ENCODE measurements around the gene ELOVL7. TPM values are rescaled to one million over a fixed set of nuclear protein-coding genes. Genes with fewer than 3 reads are reported as not detected.

ELOVL7 gene
- total and polyA plus RNA-seq, 2 of the 8 experiments (the other 6 are each of a cell fraction or from before 2014, with no cell fraction given) = 3.1 to 5.1 TPM

DNA sequence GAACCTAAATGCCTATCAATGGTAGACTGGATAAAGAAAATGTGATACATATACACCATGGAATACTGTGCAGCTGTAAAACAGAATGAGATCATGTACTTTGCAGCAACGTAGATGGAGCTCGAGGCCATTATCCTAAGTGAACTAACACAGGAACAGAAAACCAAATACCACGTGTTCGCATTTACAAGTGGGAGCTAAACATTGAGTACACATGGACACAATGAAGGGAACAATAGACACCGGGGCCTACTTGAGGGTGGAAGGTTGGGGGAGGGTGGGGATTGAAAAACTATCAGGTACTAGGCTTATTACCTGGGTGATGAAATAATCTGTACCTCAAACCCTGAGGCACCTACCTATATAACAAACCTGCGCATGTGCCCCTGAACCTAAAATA lies 121.7 kb downstream of the ELOVL7 start:
- FAIRE-seq (no peak), DNase-seq (ENCODE audit: low read depth in 1 of 2, low spot score in 2 of 2) (no peak)
- H4K5ac ChIP-seq (ENCODE audit: insufficient read length, low read depth, low read length) = no peak overlapping the region
- POLR2A ChIA-PET (ENCODE audit: partially characterized antibody) = no interaction called here
- no peak overlapping the region for H2BK20ac ChIP-seq (ENCODE audit: low read length)
- no peak overlapping the region for H3K4me2 ChIP-seq (ENCODE audit: insufficient read depth in 1 of 2, low read depth in 2 of 2, low read length in 2 of 2)
- no peaks in the 10 kb centered on the region for H4K20me1 ChIP-seq (replicated peaks in 1 of 2; ENCODE audit: control insufficient read depth in 1 of 2, insufficient read depth in 2 of 2, low read length in 2 of 2)
- no peak overlapping the region for H3K14ac ChIP-seq (ENCODE audit: insufficient read length)
- H2AFZ ChIP-seq (ENCODE audit: low read length) = no peak overlapping the region
- no peak overlapping the region for H4K91ac ChIP-seq (replicated peaks; ENCODE audit: insufficient read length, low read length)
- TF ChIP-seq CHD2 (IDR thresholded peaks at IDR 0.05; ENCODE audit: low read length) (no peak), TAF1 (IDR thresholded peaks at IDR 0.05; ENCODE audit: low read depth, low read length) (no peak), BCL11A (IDR thresholded peaks at IDR 0.05; ENCODE audit: low read depth in 2 of 2, low read length in 2 of 2) (no peak), SIRT6 (IDR thresholded peaks at IDR 0.05; ENCODE audit: low read length) (no peak), NRF1 (IDR thresholded peaks at IDR 0.05; ENCODE audit: low read depth, low read length) (no peak), CTBP2 (IDR thresholded peaks at IDR 0.05; ENCODE audit: borderline replicate concordance, insufficient read depth, insufficient read length, low read length) (no peak), SP4 (IDR thresholded peaks at IDR 0.05; ENCODE audit: low read length) (no peak), RFX5 (IDR thresholded peaks at IDR 0.05; ENCODE audit: borderline replicate concordance, low read depth, low read length) (no peak), KDM5A (IDR thresholded peaks at IDR 0.05; ENCODE audit: low read length) (no peak), KDM4A (IDR thresholded peaks at IDR 0.05; ENCODE audit: low read depth, low read length, severe bottlenecking) (no peak), SP2 (IDR thresholded peaks at IDR 0.05; ENCODE audit: low read length) (no peak), PHF8 (conservative IDR thresholded peaks at IDR 0.05; ENCODE audit: low read depth, low read length) (no peak), CEBPB (IDR thresholded peaks at IDR 0.05; ENCODE audit: low read depth, low read length) (no peak)
- no peaks in the 10 kb centered on the region for H3K36me3 ChIP-seq (ENCODE audit: control insufficient read depth in 2 of 4, insufficient read depth in 4 of 4, low read length in 3 of 4)
- no peak overlapping the region for H3K9ac ChIP-seq (replicated peaks in 1 of 4; ENCODE audit: extremely low read depth in 1 of 4, low read depth in 3 of 4, low read length in 3 of 4)
- H3K4me1 ChIP-seq (replicated peaks in 1 of 4; ENCODE audit: control insufficient read depth in 3 of 4, insufficient read depth in 4 of 4, low read length in 3 of 4) = no peaks in the 10 kb centered on the region
- H3K4ac ChIP-seq (replicated peaks; ENCODE audit: insufficient read length, low read depth, low read length) = no peak overlapping the region
- no peaks in the 10 kb centered on the region for H3K27me3 ChIP-seq (replicated peaks in 1 of 4; ENCODE audit: control insufficient read depth in 3 of 4, extremely low read depth in 1 of 4, insufficient read depth in 3 of 4, low read length in 3 of 4)
- no peak overlapping the region for H2AK5ac ChIP-seq (ENCODE audit: low read depth, low read length)
- CTCF ChIA-PET (ENCODE audit: partially characterized antibody) = no interaction called here
- no peaks in the 10 kb centered on the region for H3K23me2 ChIP-seq (ENCODE audit: low read depth, low read length)
- no peak overlapping the region for H2BK120ac ChIP-seq (replicated peaks; ENCODE audit: low read depth, low read length)
- H2BK5ac ChIP-seq (ENCODE audit: low read depth, low read length) = no peak overlapping the region
- H4K8ac ChIP-seq (ENCODE audit: extremely low read depth, insufficient read depth, low read length) = no peak overlapping the region
- no peak overlapping the region for H2BK15ac ChIP-seq (ENCODE audit: low read length)
- no peak overlapping the region for H3K27ac ChIP-seq (ENCODE audit: low read depth, low read length)
- H3K56ac ChIP-seq (replicated peaks; ENCODE audit: insufficient read length, low read depth, low read length) = no peak overlapping the region
- H3K9me3 ChIP-seq (ENCODE audit: insufficient read depth in 2 of 2, low read depth in 1 of 2, low read length in 1 of 2) = no peaks in the 10 kb centered on the region
- H3K79me2 ChIP-seq (ENCODE audit: control insufficient read depth in 1 of 2, insufficient read depth in 2 of 2, low read length in 2 of 2) = no peaks in the 10 kb centered on the region
- no peak overlapping the region for H3K23ac ChIP-seq (ENCODE audit: insufficient read length)
- H3K79me1 ChIP-seq (ENCODE audit: low read depth, low read length) = no peaks in the 10 kb centered on the region
- H2BK12ac ChIP-seq (ENCODE audit: low read depth, low read length) = no peak overlapping the region
- WGBS, 2 experiments (ENCODE audit: extremely low coverage in 1 of 2, insufficient coverage in 1 of 2, insufficient read length in 1 of 2, insufficient replicate concordance in 2 of 2, low coverage in 1 of 2, low lambda C conversion rate in 2 of 2, missing lambda C conversion rate in 1 of 2) = 91% methylated on average over 6 of the region's 6 CpGs; no CpG with 5 or more reads in 1 of the 2 experiments
- no peak overlapping the region for H3K4me3 ChIP-seq (ENCODE audit: extremely low read depth in 1 of 4, insufficient read depth in 2 of 4, low read depth in 3 of 4, low read length in 4 of 4)
- H3K18ac ChIP-seq (ENCODE audit: extremely low read depth, low read length) = no peak overlapping the region
